Esophagus squamous epithelium (tissue), 5 donors: ENCODE measurements around the gene ALS2. TPM values are rescaled to one million over a fixed set of nuclear protein-coding genes. Genes with fewer than 3 reads are reported as not detected.

Source experiments
- DNase-seq: peaks from one replicate; lab custom pipeline; 2025; lab: John Stamatoyannopoulos, UW
- H3K27ac ChIP-seq, 4 donors: fragments of 200-600 bp; sonication (generic); one replicate each; pipeline ENCODE4 v1.5.1; 2016 to 2019; ENCODE audit warnings: mild to moderate bottlenecking in 1 of 4
- H3K27me3 ChIP-seq, 4 donors: fragments of 200-600 bp; sonication (generic); 1 replicate in 3 of 4; 2 replicates in 1 of 4; pipeline versions ENCODE4 v1.5.1 to v1.6.0; 2017 to 2021; ENCODE audit warnings: antibody characterized with exemption in 1 of 4
- H3K36me3 ChIP-seq, 3 donors: fragments of 200-600 bp; sonication (generic); one replicate each; pipeline ENCODE4 v1.5.1; 2016 to 2019
- H3K4me1 ChIP-seq, 3 donors: fragments of 200-600 bp; sonication (generic); one replicate each; pipeline ENCODE4 v1.5.1; 2017 to 2019
- H3K4me3 ChIP-seq, 4 donors: fragments of 200-600 bp; sonication (generic); 1 replicate in 3 of 4; 2 replicates in 1 of 4; pipeline ENCODE4 v1.5.1; 2016 to 2019; ENCODE audit warnings: mild to moderate bottlenecking in 2 of 4, moderate library complexity in 1 of 4
- H3K9me3 ChIP-seq, 3 donors: fragments of 200-600 bp; sonication (generic); one replicate each; pipeline ENCODE4 v1.5.1; 2016 to 2019
- POLR2A ChIP-seq, 4 donors: fragments of 450-650 bp; IDR thresholded peaks; one replicate each; pipeline ENCODE4 v1.6.1; 2017; ENCODE audit warnings: antibody characterized with exemption in 4 of 4, mild to moderate bottlenecking in 4 of 4, moderate library complexity in 3 of 4
- WGBS, 2 donors: methylation state at CpG; one replicate each; pipeline ENCODE4 v1.1.5; 2018; 5-methylcytosine and 5-hydroxymethylcytosine counted together
- intact Hi-C: fragments of 100-400 bp; cut with DNase I; formaldehyde crosslinking; loops from one replicate; pipeline ENCODE4 v1.15.0; 2022
- total RNA-seq, 4 donors: library from RNA; depleted of rRNA; stranded (reverse); fragments of >200 nt; gene quantifications; one replicate each; pipeline ENCODE4 v1.1.0, GENCODE V29; 2016
- TF ChIP-seq, protein P1 (sequence below), 6 experiments: fragments of 450-650 bp in 4 of 6; fragments of 200-600 bp in 2 of 6; sonication (generic) in 2 of 6; IDR thresholded peaks; one replicate each; pipeline ENCODE4 v1.5.1; 2016 to 2019; ENCODE audit warnings: antibody characterized with exemption in 6 of 6, mild to moderate bottlenecking in 4 of 6, moderate library complexity in 4 of 6
- donor health status: DM: yes; HTN: yes; CAD: no.

The ALS2 gene
- total RNA-seq, 4 donors from 2014 or later: 7.0 to 15.1 (median 8.5) TPM

DNA sequence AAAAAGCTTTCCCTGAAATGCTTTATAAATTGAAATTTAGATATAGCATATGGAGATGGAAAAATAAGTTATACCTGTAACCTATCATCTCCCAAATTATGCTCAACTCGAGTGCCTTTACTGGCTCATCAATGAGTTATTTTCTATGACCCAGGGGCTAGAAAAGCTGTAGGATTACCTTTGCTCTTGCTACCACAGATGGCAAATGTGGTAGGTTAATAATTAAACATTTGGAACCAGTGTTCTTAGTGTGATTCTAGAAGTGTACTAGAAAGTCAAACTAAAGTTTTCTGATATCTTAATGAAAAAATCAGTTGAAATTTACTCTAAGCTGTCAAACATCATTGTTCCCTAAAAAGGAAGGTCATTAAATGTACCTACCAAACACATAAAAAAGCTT lies 22.5 kb downstream of the ALS2 start:
- Histone ChIP-seq H3K4me3 (no peak overlapping the region), H3K27ac (no peak overlapping the region), H3K27me3 (no peaks in the 10 kb centered on the region), H3K9me3 (no peaks in the 10 kb centered on the region), H3K4me1 (no peaks in the 10 kb centered on the region), H3K36me3 (peaks cover 0 to 74% (median 3%) of the 10 kb centered on the region in 3 donors)
- intact Hi-C loops: no loop called here
- no peak for DNase-seq
- WGBS, 2 donors: 0 to 50% methylated on average over 1 of the region's 1 CpG
- TF ChIP-seq, protein P1, sequence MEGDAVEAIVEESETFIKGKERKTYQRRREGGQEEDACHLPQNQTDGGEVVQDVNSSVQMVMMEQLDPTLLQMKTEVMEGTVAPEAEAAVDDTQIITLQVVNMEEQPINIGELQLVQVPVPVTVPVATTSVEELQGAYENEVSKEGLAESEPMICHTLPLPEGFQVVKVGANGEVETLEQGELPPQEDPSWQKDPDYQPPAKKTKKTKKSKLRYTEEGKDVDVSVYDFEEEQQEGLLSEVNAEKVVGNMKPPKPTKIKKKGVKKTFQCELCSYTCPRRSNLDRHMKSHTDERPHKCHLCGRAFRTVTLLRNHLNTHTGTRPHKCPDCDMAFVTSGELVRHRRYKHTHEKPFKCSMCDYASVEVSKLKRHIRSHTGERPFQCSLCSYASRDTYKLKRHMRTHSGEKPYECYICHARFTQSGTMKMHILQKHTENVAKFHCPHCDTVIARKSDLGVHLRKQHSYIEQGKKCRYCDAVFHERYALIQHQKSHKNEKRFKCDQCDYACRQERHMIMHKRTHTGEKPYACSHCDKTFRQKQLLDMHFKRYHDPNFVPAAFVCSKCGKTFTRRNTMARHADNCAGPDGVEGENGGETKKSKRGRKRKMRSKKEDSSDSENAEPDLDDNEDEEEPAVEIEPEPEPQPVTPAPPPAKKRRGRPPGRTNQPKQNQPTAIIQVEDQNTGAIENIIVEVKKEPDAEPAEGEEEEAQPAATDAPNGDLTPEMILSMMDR (IDR thresholded peaks at IDR 0.05): no peak
- no peak for TF ChIP-seq POLR2A (IDR thresholded peaks at IDR 0.05)

- H3K36me3 ChIP-seq: peaks cover 0 to 52% (median 0%) of the 10 kb centered on the region in 3 donors
- 84 to 98% methylated on average over 6 of the region's 6 CpGs for WGBS, 2 donors
- H3K4me3 ChIP-seq: no peak overlapping the region
- H3K27ac ChIP-seq: no peak overlapping the region
- TF ChIP-seq POLR2A (IDR thresholded peaks at IDR 0.05): no peak
- TF ChIP-seq, protein P1 (IDR thresholded peaks at IDR 0.05): no peak
- intact Hi-C loops: no loop called here
- no peaks in the 10 kb centered on the region for H3K4me1 ChIP-seq
- H3K9me3 ChIP-seq: no peaks in the 10 kb centered on the region
- H3K27me3 ChIP-seq: no peaks in the 10 kb centered on the region
- DNase-seq: no peak
Measured at GRCh38 chr2:201754717-201755415, 25.9 kb downstream of the ALS2 start.

DNA sequence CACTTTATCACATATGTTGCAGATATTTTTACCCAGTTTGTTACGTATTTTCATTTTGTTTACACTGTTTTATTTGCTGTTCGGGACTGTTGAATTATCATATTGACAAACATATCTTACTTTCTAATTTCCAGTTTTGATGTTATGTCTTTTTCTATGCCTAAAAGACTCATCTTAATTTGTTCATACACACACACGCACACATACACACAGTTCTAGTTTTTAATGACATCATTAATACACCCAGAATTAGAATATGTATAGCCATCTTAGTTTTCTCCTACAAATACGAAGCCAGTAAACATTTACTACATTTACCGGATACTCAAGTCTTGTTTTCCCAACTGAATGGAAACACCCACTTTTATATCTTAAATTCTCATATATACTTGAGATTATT lies 29.2 kb downstream of the ALS2 start:
- no peak for DNase-seq
- intact Hi-C loops: no loop called here
- TF ChIP-seq POLR2A (IDR thresholded peaks at IDR 0.05): no peak
- TF ChIP-seq, protein P1 (IDR thresholded peaks at IDR 0.05): no peak
- H3K36me3 ChIP-seq: peaks cover 0 to 56% (median 0%) of the 10 kb centered on the region in 3 donors
- 94 to 95% methylated on average over 5 of the region's 5 CpGs for WGBS, 2 donors
- H3K4me1 ChIP-seq: no peaks in the 10 kb centered on the region
- H3K27ac ChIP-seq: no peak overlapping the region
- no peak overlapping the region for H3K4me3 ChIP-seq
- H3K9me3 ChIP-seq: no peaks in the 10 kb centered on the region
- H3K27me3 ChIP-seq: no peaks in the 10 kb centered on the region

GRCh38 chr2:201746551-201746950 lies 34.2 kb downstream of the ALS2 start:
- Histone ChIP-seq H3K9me3 (no peaks in the 10 kb centered on the region), H3K4me3 (no peak overlapping the region), H3K4me1 (no peaks in the 10 kb centered on the region), H3K27me3 (no peaks in the 10 kb centered on the region), H3K36me3 (peaks cover 0 to 78% (median 10%) of the 10 kb centered on the region in 3 donors), H3K27ac (no peak overlapping the region)
- TF ChIP-seq, protein P1 (IDR thresholded peaks at IDR 0.05): no peak
- TF ChIP-seq POLR2A (IDR thresholded peaks at IDR 0.05): no peak
- WGBS, 2 donors: 83% methylated on average over 6 of the region's 6 CpGs
- intact Hi-C loops: no loop called here
- DNase-seq: no peak

GRCh38 chr2:201735486-201735885 lies 45.2 kb downstream of the ALS2 start:
- Histone ChIP-seq H3K27me3 (no peaks in the 10 kb centered on the region), H3K4me1 (no peaks in the 10 kb centered on the region), H3K9me3 (no peaks in the 10 kb centered on the region), H3K27ac (no peak overlapping the region), H3K4me3 (no peak overlapping the region), H3K36me3 (peaks cover 0 to 82% (median 0%) of the 10 kb centered on the region in 3 donors)
- no peak for DNase-seq
- intact Hi-C loops: no loop called here
- WGBS, 2 donors: 64 to 90% methylated on average over 2 of the region's 2 CpGs
- TF ChIP-seq, protein P1 (IDR thresholded peaks at IDR 0.05): no peak
- TF ChIP-seq POLR2A (IDR thresholded peaks at IDR 0.05): no peak
